Measurements from ENCODE around the gene AFF4.
"Not testable (repeated sequence)": the region's sequence is repeated elsewhere in the genome, so short reads cannot be mapped to it uniquely, and the experiment has no call there.

Gene AFF4

DNA sequence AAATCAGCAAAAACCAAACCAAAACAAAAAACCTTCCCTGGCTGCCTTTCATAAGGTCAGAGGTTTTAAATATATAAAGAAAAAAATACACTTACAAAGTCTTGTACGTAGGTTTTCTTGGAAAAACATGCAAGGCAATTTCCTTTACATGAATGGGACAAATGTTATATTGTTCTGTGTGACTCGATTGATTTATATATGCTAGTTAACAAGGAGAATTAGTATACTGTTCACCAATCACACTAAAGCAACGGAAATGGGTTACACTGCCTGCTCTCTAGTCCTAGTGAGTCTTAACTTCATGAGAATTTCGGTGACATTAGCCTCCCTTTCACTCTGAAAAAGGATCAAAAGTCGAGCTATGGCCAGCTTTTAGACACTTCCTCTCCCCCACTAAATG, 102.7 kb downstream of the AFF4 start:
- in situ Hi-C loops (cut with MboI; ENCODE audit: low sequenced_read_pairs) = no loop called here

DNA sequence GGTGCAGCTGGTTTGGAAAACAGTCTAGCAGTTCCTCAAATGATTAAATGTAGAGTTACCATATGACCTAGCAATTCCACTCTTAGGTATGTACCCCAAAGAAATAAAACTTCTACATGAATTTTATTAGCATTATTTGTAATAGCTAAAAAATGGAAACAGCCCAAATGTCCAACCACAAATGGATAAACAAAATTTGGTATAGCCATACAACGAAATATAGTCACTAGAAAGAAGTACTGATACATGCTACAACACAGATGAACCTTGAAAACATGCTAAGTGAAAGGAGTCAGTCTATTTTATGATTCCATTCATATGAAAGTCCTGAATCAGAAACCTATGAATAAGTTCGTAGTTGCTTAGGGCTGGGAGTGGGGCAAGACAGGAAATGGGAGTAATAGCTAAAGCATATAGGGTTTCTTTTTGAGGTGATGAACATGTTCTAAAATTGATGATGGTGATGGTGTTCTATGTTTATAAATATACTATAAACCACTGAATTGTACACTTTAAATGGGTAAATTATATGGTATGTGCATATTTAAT, 103.5 kb downstream of the AFF4 start:
- in situ Hi-C loops (cut with MboI; ENCODE audit: low sequenced_read_pairs) = no loop called here

DNA sequence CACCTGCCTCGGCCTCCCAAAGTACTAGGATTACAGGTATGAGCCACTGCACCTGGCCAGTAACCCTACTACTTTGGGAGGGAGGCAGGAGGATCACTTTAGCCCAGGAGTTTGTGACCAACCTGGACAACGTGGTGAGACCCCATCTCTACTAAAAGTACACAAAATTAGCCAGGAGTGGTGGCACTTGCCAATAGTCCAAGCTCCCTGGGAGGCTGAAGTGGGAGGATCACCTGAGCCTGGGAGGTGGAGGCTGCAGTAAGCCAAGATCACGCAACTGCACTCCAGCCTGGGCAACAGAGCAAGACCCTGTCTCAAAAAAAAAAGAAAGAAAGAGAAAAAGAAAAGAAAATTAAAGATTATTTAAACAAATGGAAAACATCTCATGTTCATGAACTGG, 107.4 kb downstream of the AFF4 start:
- in situ Hi-C loops (cut with MboI; ENCODE audit: low sequenced_read_pairs) = no loop called here

DNA sequence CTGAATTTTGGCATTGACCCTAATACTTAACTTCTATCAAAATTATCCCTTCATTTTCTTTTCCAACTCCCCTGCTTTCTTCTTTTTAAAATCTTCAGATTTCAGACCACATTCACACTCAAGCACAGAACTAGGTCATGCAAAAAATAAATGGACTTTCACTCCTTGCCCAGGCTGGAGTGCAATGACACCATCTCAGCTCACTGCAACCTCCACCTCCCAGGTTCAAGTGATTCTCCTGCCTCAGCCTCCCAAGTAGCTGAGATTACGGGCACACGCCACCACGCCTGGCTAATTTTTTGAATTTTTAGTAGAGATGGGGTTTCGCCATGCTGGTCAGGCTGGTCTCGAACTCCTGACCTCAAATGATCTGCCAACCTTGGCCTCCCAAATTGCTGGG, 108.4 kb downstream of the AFF4 start:
- in situ Hi-C loops (cut with MboI; ENCODE audit: low sequenced_read_pairs) = not testable (repeated sequence)

- in situ Hi-C loops (cut with MboI; ENCODE audit: low sequenced_read_pairs) = no loop called here
Measured at GRCh38 chr5:132854301-132854700, 109.1 kb downstream of the AFF4 start.

DNA sequence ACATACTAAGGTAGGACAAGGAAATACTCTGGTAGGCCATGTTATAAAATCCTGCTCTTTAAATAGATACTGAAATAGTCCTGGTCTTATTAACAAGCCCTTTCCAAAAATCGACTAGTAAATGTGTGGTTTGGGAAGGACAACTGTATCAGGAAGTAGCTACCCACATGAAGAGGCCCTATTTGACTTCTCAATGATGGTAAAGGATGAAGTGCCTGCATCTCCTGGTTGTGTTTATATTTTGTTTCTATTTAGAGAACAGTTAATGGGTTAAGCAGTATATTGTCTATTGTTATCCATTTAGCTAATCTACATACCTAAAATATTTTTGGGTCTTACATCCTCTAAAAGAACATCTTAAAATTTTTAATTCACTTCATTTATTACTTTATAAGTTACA, 109.6 kb downstream of the AFF4 start:
- in situ Hi-C loops (cut with MboI; ENCODE audit: low sequenced_read_pairs) = no loop called here

GRCh38 chr5:132853323-132853722, 110.1 kb downstream of the AFF4 start:
- in situ Hi-C loops (cut with MboI; ENCODE audit: low sequenced_read_pairs) = no loop called here

DNA sequence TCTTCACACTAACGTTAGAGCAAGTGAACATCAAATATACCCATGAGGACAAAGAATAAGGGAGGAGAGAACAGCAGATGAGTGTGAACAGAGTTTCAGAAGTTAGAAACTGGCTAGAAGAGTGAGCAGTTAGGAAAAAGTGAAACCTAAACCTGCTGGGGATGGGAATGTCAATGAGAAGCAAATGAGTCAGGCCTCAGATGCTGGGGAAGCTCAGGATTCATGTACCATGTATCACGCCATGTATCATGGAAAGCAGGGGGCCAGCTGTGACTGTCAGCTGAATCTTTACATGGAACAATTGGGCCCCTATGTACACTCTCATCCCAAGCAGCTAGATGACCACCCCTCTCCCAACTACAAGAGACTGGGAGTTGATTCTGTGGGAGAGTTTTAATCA, 113.4 kb downstream of the AFF4 start:
- in situ Hi-C loops (cut with MboI; ENCODE audit: low sequenced_read_pairs) = no loop called here

- in situ Hi-C loops (cut with MboI; ENCODE audit: low sequenced_read_pairs) = loop anchor here (25.0 kb wide), 1 partner anchor 462 kb away; no protein-coding TSS in a partner anchor
Measured at GRCh38 chr5:132849347-132849746, 114.1 kb downstream of the AFF4 start.

DNA sequence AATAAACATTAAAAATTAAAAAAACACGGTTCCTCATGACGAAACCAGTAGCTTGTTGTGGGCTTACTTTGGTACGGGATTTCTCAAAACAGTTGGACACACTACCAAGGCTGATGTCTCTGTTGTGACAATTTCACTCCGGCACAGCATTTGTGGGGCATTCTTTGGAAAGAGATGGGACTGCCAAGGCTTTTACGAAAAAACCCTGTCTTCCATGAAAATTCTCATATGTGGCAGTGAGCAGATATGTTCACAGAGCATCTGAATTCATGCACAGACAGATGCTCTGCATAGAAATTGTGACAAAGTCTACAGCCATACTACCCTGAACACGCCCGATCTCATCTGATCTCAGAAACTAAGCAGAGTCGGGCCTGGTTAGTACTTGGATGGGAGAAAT, 115.2 kb downstream of the AFF4 start:
- in situ Hi-C loops (cut with MboI; ENCODE audit: low sequenced_read_pairs) = loop anchor here (25.0 kb wide), 1 partner anchor 461 kb away; no protein-coding TSS in a partner anchor

GRCh38 chr5:132841305-132841704, 122.1 kb downstream of the AFF4 start:
- in situ Hi-C loops (cut with MboI; ENCODE audit: low sequenced_read_pairs) = loop anchor here (25.0 kb wide), 1 partner anchor 454 kb away; no protein-coding TSS in a partner anchor

- in situ Hi-C loops (cut with MboI; ENCODE audit: low sequenced_read_pairs) = loop anchor here (25.0 kb wide), 1 partner anchor 454 kb away; no protein-coding TSS in a partner anchor
Measured at GRCh38 chr5:132840896-132841295, 122.5 kb downstream of the AFF4 start.

GRCh38 chr5:132840313-132840712, 123.1 kb downstream of the AFF4 start:
- in situ Hi-C loops (cut with MboI; ENCODE audit: low sequenced_read_pairs) = loop anchor here (25.0 kb wide), 1 partner anchor 453 kb away; no protein-coding TSS in a partner anchor

GRCh38 chr5:132839426-132840301, 123.8 kb downstream of the AFF4 start:
- in situ Hi-C loops (cut with MboI; ENCODE audit: low sequenced_read_pairs) = loop anchor here (25.0 kb wide), 1 partner anchor 452 kb away; no protein-coding TSS in a partner anchor

DNA sequence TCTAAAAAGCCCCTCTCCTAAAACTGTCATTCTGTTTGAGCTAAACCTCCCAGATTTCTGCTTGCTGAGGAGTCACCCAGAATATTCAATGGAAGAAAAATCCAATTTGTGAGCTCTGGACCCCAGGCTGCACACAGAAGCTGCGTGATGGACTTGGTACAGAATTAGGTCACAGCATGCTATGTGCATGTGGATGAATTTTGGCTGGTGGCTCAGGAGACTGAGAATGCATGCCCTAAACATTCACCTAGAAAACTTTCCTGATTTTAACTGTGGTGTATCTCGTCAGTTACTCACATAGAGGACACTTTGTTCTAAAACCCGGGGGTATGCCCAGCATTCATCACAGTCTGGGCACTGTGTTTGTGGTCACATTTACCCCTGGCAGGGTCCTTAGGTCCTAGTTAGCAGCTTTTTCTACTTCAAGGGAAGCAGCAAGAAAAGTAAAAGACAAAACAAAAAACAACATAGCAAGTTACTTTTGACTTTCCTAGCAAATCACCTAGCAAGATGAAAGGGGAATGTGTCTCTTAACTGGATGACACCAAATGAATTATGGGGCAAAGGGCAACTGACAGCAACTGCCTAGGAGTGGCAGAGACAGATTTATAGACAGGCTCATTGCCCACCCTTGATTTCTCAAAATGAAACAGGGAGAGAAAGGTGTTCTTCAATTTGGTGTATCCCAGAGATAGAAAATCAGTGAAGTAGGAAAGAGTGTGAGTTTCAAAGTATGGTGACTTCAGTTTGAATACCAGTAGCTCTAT, 124.7 kb downstream of the AFF4 start:
- in situ Hi-C loops (cut with MboI; ENCODE audit: low sequenced_read_pairs) = loop anchor here (25.0 kb wide), 1 partner anchor 451 kb away; no protein-coding TSS in a partner anchor

DNA sequence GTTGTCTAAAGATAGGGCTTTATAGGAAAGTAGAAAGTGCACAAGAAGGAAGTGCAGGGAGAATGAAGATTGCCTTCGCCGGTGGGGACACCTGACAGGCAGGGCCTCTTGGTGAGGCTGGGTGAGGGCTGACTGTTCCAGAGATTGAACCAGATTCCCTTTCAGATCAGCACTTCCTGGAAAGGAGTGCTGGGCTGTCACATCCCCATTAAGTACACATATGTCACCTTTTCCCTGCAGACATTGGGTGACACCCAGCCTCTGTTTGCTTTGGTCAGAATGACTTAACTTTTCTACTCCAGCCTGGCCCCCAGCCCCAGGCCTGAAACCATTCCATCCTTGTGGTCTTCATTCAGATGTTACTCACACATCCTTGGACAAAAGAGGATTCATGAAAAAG, 125.6 kb downstream of the AFF4 start:
- in situ Hi-C loops (cut with MboI; ENCODE audit: low sequenced_read_pairs) = loop anchor here (25.0 kb wide), 1 partner anchor 451 kb away; no protein-coding TSS in a partner anchor

DNA sequence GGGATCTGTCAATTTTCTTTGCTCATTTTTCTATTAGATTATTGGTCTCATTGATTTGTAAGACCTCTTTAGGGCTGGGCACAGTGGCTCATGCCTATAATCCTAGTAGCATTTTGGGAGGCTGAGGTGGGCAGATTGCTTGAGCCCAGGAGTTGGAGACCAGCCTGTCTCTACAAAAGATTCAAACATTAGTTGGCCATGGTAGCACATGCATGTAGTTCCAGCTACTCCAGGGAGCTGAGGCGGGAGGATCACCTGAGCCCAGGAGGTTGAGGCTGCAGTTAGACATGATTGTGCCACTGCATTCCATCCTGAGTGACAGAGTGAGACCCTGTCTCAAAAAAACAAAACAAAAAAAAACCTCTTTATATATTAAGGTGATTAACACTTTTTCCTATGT, 126.6 kb downstream of the AFF4 start:
- in situ Hi-C loops (cut with MboI; ENCODE audit: low sequenced_read_pairs) = loop anchor here (25.0 kb wide), 1 partner anchor 450 kb away; no protein-coding TSS in a partner anchor

DNA sequence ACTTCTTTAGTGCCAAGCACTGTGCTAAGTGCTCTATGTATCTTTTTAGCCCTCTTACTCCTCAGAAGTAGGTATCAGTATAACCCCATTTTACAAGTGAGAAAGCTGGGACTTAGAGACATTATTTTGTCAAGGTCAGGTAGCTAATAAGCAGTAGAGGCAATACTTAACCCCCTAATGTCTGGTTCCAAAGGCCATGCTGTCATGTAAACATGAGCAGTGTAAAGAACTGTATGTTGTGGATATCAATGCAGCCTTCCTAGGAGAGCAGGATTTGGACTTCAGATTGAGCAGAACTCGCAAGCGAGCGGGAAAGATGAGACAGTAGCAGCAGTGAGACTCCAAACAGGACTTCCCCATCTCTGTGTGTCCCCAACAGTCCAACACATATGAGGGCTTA, 129.4 kb downstream of the AFF4 start:
- in situ Hi-C loops (cut with MboI; ENCODE audit: low sequenced_read_pairs) = loop anchor here (25.0 kb wide), 1 partner anchor 447 kb away; no protein-coding TSS in a partner anchor

- in situ Hi-C loops (cut with MboI; ENCODE audit: low sequenced_read_pairs) = loop anchor here (25.0 kb wide), 1 partner anchor 445 kb away; no protein-coding TSS in a partner anchor
Measured at GRCh38 chr5:132832612-132833011, 130.8 kb downstream of the AFF4 start.

- in situ Hi-C loops (cut with MboI; ENCODE audit: low sequenced_read_pairs) = loop anchor here (25.0 kb wide), 1 partner anchor 444 kb away; no protein-coding TSS in a partner anchor
Measured at GRCh38 chr5:132831095-132831860, 132.2 kb downstream of the AFF4 start.
